Measurements from ENCODE around the gene MGAT3.

GRCh38 chr22:39435616-39436015 lies 21.2 kb upstream of the MGAT3 start:
- TF ChIP-seq CTCF (IDR thresholded peaks at IDR 0.05) = no peak
- no peak for TF ChIP-seq POLR2A (IDR thresholded peaks at IDR 0.05)

All from adrenal gland (tissue), 5 donors.